ENCODE measurements around the gene DDX53.

Gene DDX53

GRCh38 chrX:22999696-23000223 lies at the start of gene DDX53:
Gene DDX53 (plus strand): TSS chrX:22999960. CDS start chrX:23000058, 98 bp downstream.
- DNase-seq (ENCODE audit: low read depth) = no peak

GRCh38 chrX:22950269-22951266 lies 49.2 kb upstream of the DDX53 start:
- DNase-seq (ENCODE audit: low read depth) = peak; percentile 80

GRCh38 chrX:22952010-22952409 lies 47.8 kb upstream of the DDX53 start:
- DNase-seq (ENCODE audit: low read depth) = no peak

GRCh38 chrX:22958250-22958649 lies 41.5 kb upstream of the DDX53 start:
- no peak for DNase-seq (ENCODE audit: low read depth)

GRCh38 chrX:22959204-22959920 lies 40.4 kb upstream of the DDX53 start:
- no peak for DNase-seq (ENCODE audit: low read depth)

GRCh38 chrX:22963196-22963595 lies 36.6 kb upstream of the DDX53 start:
- no peak for DNase-seq (ENCODE audit: low read depth)

- DNase-seq (ENCODE audit: low read depth) = no peak
Measured at GRCh38 chrX:22968494-22968893, 31.3 kb upstream of the DDX53 start.

GRCh38 chrX:22969411-22969810 lies 30.3 kb upstream of the DDX53 start:
- no peak for DNase-seq (ENCODE audit: low read depth)

GRCh38 chrX:22970861-22971260 lies 28.9 kb upstream of the DDX53 start:
- no peak for DNase-seq (ENCODE audit: low read depth)

- DNase-seq (ENCODE audit: low read depth) = no peak
Measured at GRCh38 chrX:22974616-22975015, 25.1 kb upstream of the DDX53 start.

- no peak for DNase-seq (ENCODE audit: low read depth)
Measured at GRCh38 chrX:22975786-22976185, 24.0 kb upstream of the DDX53 start.

- no peak for DNase-seq (ENCODE audit: low read depth)
Measured at GRCh38 chrX:22985958-22986357, 13.8 kb upstream of the DDX53 start.

- DNase-seq (ENCODE audit: low read depth) = no peak
Measured at GRCh38 chrX:22987452-22987851, 12.3 kb upstream of the DDX53 start.

- DNase-seq (ENCODE audit: low read depth) = no peak
Measured at GRCh38 chrX:23003116-23003515, 3.4 kb downstream of the DDX53 start.

GRCh38 chrX:23008431-23009099 lies 8.8 kb downstream of the DDX53 start:
- no peak for DNase-seq (ENCODE audit: low read depth)

- no peak for DNase-seq (ENCODE audit: low read depth)
Measured at GRCh38 chrX:23012162-23012561, 12.4 kb downstream of the DDX53 start.

- no peak for DNase-seq (ENCODE audit: low read depth)
Measured at GRCh38 chrX:23012636-23013035, 12.9 kb downstream of the DDX53 start.

GRCh38 chrX:23013366-23013765 lies 13.6 kb downstream of the DDX53 start:
- no peak for DNase-seq (ENCODE audit: low read depth)

- no peak for DNase-seq (ENCODE audit: low read depth)
Measured at GRCh38 chrX:23031600-23031999, 31.8 kb downstream of the DDX53 start.

GRCh38 chrX:23035493-23035892 lies 35.7 kb downstream of the DDX53 start:
- no peak for DNase-seq (ENCODE audit: low read depth)

GRCh38 chrX:23046443-23046842 lies 46.7 kb downstream of the DDX53 start:
- DNase-seq (ENCODE audit: low read depth) = peak; percentile 6
